Ishikawa (cell line): ENCODE results near the gene ETFRF1.

ENCODE experiments used
- EP300 ChIP-seq: IDR thresholded peaks from 2 replicates; pipeline ENCODE4 v1.6.1; 2012; ENCODE audit warnings: borderline replicate concordance
- FOXM1 ChIP-seq: IDR thresholded peaks from 2 replicates; pipeline ENCODE4 v1.6.1; 2012; ENCODE audit warnings: low read depth, borderline replicate concordance
- NFIC ChIP-seq: IDR thresholded peaks from 2 replicates; pipeline ENCODE4 v1.6.1; 2012
- RAD21 ChIP-seq: IDR thresholded peaks from 2 replicates; pipeline ENCODE4 v1.6.1; 2012; ENCODE audit warnings: low read depth
- TAF1 ChIP-seq: IDR thresholded peaks from 2 replicates; pipeline ENCODE4 v1.6.1; 2012; ENCODE audit warnings: low read depth, mild to moderate bottlenecking
- YY1 ChIP-seq: IDR thresholded peaks from 2 replicates; pipeline ENCODE4 v1.6.1; 2012; ENCODE audit warnings: low read depth
- TF ChIP-seq, protein P1 (sequence below): IDR thresholded peaks from 2 replicates; pipeline ENCODE4 v1.6.1; 2012

GRCh38 chr12:25200703-25201102 is 5.7 kb downstream of the ETFRF1 start:
- TF ChIP-seq EP300, result no peak
- TF ChIP-seq NFIC, result no peak
- TF ChIP-seq, protein P1, sequence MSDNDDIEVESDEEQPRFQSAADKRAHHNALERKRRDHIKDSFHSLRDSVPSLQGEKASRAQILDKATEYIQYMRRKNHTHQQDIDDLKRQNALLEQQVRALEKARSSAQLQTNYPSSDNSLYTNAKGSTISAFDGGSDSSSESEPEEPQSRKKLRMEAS, result no peak
- no peak for TF ChIP-seq FOXM1
- no peak for TF ChIP-seq RAD21
- TF ChIP-seq TAF1, result no peak
- no peak for TF ChIP-seq YY1
